GM23248 (cell line): ENCODE measurements around the gene CRYBG2. TPM values are rescaled to one million over a fixed set of nuclear protein-coding genes. Genes with fewer than 3 reads are reported as not detected.

ENCODE experiments used
- DNase-seq: peaks from one replicate; pipeline ENCODE4 v3.0.0-alpha.2; 2015
- H2AFZ ChIP-seq: fragments of 200-600 bp; sonication (generic); 2 replicates; pipeline ENCODE4 v1.6.1; 2016; ENCODE audit warnings: antibody characterized with exemption
- H3F3A ChIP-seq: fragments of 200-600 bp; sonication (generic); 2 replicates; pipeline ENCODE4 v1.6.1; 2016; ENCODE audit warnings: mild to moderate bottlenecking, antibody characterized with exemption, mixed run types; ENCODE audit not compliant: insufficient read depth
- H3K27ac ChIP-seq: fragments of 200-600 bp; sonication (generic); 2 replicates; pipeline ENCODE4 v1.5.1; 2016; ENCODE audit warnings: mild to moderate bottlenecking
- H3K27me3 ChIP-seq: fragments of 200-600 bp; sonication (generic); replicated peaks from 2 replicates; pipeline ENCODE4 v1.6.1; 2016; ENCODE audit warnings: mild to moderate bottlenecking; ENCODE audit not compliant: insufficient read depth
- H3K36me3 ChIP-seq: fragments of 200-600 bp; sonication (generic); 2 replicates; pipeline ENCODE4 v1.6.1; 2016; ENCODE audit warnings: low read depth, mild to moderate bottlenecking
- H3K4me1 ChIP-seq: fragments of 200-600 bp; sonication (generic); 2 replicates; pipeline ENCODE4 v1.6.1; 2016; ENCODE audit warnings: mild to moderate bottlenecking; ENCODE audit not compliant: insufficient read depth
- H3K4me2 ChIP-seq: fragments of 200-600 bp; sonication (generic); one replicate; pipeline ENCODE4 v1.6.1; 2016; ENCODE audit warnings: mild to moderate bottlenecking; ENCODE audit not compliant: unreplicated experiment
- H3K4me3 ChIP-seq: fragments of 200-600 bp; sonication (generic); 2 replicates; pipeline ENCODE4 v1.5.1; 2016; ENCODE audit warnings: mild to moderate bottlenecking
- H3K79me2 ChIP-seq: fragments of 200-600 bp; sonication (generic); 2 replicates; pipeline ENCODE4 v1.6.1; 2016; ENCODE audit warnings: mild to moderate bottlenecking; ENCODE audit not compliant: insufficient read depth
- H3K9ac ChIP-seq: fragments of 200-600 bp; sonication (generic); 2 replicates; pipeline ENCODE4 v1.6.1; 2016; ENCODE audit warnings: mild to moderate bottlenecking
- H3K9me2 ChIP-seq: fragments of 200-600 bp; sonication (generic); 2 replicates; pipeline ENCODE4 v1.6.1; 2016; ENCODE audit warnings: mixed run types, mild to moderate bottlenecking, moderate library complexity; ENCODE audit not compliant: insufficient read depth
- H3K9me3 ChIP-seq: fragments of 200-600 bp; sonication (generic); one replicate; pipeline ENCODE4 v1.6.1; 2017; ENCODE audit warnings: low read depth
- H4K20me1 ChIP-seq: fragments of 200-600 bp; sonication (generic); 2 replicates; pipeline ENCODE4 v1.6.0; 2016; ENCODE audit not compliant: insufficient read depth
- EZH2 ChIP-seq: fragments of 200-600 bp; sonication (generic); IDR thresholded peaks from 2 replicates; pipeline ENCODE4 v1.6.1; 2018; ENCODE audit warnings: antibody characterized with exemption, mild to moderate bottlenecking; ENCODE audit not compliant: insufficient read depth, poor library complexity, severe bottlenecking
- EZH2phosphoT487 ChIP-seq: fragments of 200-600 bp; sonication (generic); IDR thresholded peaks from 2 replicates; pipeline ENCODE4 v1.6.1; 2018; ENCODE audit warnings: antibody characterized with exemption, moderate library complexity, mild to moderate bottlenecking, low read depth; ENCODE audit not compliant: insufficient read depth
- WGBS, 2 experiments: methylation state at CpG; one replicate each; pipeline ENCODE4 v1.1.6; 2015 to 2017; ENCODE audit warnings: low lambda C conversion rate in 2 of 2, low coverage in 1 of 2; ENCODE audit errors: missing lambda C conversion rate in 2 of 2; 5-methylcytosine and 5-hydroxymethylcytosine counted together
- in situ Hi-C: fragments of 300-500 bp; cut with MboI; formaldehyde crosslinking; loops from 2 replicates; pipeline ENCODE4 v1.15.0; 2020
- polyA plus RNA-seq: library from polyadenylated mRNA; unstranded; fragments of >200 nt; fragmentation: Nextera tagmentation; extraction: Ambion mirVana; gene quantifications from 2 replicates; pipeline ENCODE4 v1.2.1, GENCODE V29; 2016
- total RNA-seq: library from RNA; depleted of rRNA; stranded (reverse); fragments of >200 nt; shearing (Covaris generic); gene quantifications from 2 replicates; pipeline ENCODE4 v1.2.3, GENCODE V29; 2014; rRNA removed

The CRYBG2 gene, protein sequence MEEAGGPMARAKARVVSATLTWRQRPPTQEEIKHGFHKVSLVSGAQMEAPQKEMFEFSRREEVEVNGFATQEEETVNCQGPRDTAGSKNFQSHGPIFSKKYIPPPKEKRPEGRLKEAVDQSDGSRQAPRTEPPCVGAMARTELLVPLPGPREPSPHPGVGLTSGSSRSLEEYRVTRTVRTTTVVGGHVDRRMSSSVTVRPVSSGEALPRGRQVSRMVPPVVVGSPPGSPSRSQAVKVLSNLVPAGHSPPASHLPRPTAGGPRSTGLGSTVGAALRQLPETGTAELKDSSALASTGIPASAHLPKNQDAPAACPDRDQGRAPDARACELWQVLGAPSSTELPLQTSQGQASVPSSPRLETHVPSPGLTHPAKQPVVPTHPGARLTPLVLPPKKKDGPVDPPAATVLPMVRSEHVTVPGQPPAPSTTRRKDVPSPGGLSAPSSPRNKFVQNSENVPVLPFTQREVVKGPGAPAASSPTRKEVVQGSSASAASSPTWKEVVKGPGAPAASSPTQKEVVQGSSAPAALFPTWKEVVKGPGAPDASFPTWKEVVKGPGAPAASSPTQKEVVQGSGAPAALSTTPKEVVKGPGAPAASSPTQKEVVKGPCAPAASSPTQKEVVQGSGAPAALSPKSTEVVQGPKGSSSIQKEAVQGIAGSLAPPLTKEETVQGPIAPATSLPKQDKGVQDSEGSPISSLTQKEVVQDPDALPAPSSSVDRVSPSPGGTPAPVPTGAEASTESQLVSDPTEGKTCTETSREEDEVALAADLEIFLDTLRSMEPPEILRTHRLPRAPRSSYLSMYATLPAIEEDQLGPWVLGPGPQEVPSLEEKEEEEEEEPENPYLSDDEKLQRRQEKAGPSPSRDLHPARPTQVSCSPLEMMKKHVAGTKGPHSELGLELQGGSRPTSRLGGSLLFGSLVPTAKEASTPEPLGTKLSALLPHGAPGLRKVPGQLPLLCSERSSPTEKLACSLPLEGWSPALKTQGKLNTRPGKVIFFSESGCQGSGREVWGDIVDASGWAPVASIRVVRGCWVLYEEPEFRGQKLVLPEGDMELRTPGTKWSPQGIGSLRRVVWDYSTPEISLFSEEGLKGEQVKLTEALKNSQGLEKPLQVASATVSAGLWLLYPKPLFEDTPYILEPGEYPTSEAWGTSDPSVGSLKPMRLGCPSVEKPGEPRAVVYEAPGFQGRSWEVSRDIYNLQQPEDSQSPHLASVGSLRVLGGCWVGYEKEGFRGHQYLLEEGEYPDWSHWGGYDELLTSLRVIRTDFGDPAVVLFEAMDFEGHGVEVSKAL (N-terminal part only)
- not detected in 2 replicates for total RNA-seq
- not detected in 2 replicates for polyA plus RNA-seq

DNA sequence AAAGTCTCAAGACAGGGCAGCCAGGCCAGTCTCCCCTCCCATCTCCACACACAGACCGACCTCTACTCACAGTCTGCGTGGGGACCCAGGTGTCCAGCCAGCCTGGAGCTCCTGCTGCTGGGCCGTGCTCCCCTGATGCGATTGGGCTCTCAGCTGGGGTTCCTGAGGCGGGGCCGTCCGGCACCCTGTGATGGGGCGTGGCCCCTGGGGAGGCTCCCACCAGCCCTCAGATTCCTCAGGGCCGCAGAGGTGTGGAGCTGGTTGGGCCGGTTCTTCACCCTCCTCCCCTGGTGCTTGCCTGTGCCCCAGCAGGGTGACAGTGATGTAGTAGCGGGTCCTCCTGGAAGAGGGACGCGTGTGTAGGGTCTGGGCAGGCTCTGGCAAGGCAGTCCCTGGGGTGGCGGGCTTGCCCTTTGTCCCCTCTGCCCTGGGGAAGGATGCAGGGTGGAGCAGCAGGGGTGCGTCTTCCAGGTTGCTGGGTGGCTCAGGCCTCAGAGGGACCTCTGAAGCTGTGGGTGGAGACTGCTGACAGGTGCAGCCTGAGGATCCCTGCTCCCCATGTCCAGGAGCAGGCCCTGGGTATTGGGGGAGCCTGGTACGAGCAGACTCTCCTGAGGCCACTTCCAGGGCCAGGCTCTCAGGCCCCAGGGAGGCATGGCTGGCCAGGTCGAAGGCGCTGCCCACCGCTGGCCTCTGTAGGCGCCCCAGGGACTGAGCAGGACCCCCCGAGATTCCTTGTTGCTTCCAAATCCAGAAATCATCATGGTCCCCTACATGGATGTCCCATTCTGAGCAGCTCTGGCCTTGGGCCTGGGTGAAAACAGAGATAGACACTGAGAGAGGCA lies at the start of gene CRYBG2:
Gene CRYBG2 (minus strand): TSS at position 155 of the 845 bp plus-strand sequence. CDS start 7,473 bp downstream, outside the sequence.
- in situ Hi-C loops: no loop called here
- H3K4me3 ChIP-seq: no peak within 1 kb of the TSS
- 0 out of 2 replicates have a peak, but pooled peaks cover 4% of the 10 kb centered on the region for H3F3A ChIP-seq
- H3K79me2 ChIP-seq: no peaks in the 10 kb centered on the region
- H3K9ac ChIP-seq: no peak within 1 kb of the TSS
- TF ChIP-seq EZH2phosphoT487 (no peak), EZH2 (no peak)
- no peak within 1 kb of the TSS for H2AFZ ChIP-seq
- H4K20me1 ChIP-seq: no peaks in the 10 kb centered on the region
- no peaks in the 10 kb centered on the region for H3K9me2 ChIP-seq
- H3K9me3 ChIP-seq: no peaks in the 10 kb centered on the region
- DNase-seq: no peak
- H3K4me1 ChIP-seq: peaks cover 3% of the 10 kb centered on the region; the same call in 1 of the 2 replicates
- no peak within 1 kb of the TSS for H3K4me2 ChIP-seq
- H3K27me3 ChIP-seq: peaks cover 17% of the 10 kb centered on the region
- H3K27ac ChIP-seq: no peak within 1 kb of the TSS
- H3K36me3 ChIP-seq: no peaks in the 10 kb centered on the region
- 72 to 75% methylated on average over 17 to 21 of the region's 21 CpGs for WGBS, 2 experiments

- no peaks in the 10 kb centered on the region for H3K36me3 ChIP-seq
- H3K27ac ChIP-seq: no peak overlapping the region
- H4K20me1 ChIP-seq: no peaks in the 10 kb centered on the region
- in situ Hi-C loops: no loop called here
- no peak overlapping the region for H3K4me2 ChIP-seq
- peaks cover 3% of the 10 kb centered on the region; the same call in 1 of the 2 replicates for H3K4me1 ChIP-seq
- H3F3A ChIP-seq: peaks cover 8% of the 10 kb centered on the region
- no peak for DNase-seq
- no peak overlapping the region for H3K4me3 ChIP-seq
- 17% methylated on average over 4 of the region's 4 CpGs for WGBS, 2 experiments
- peaks cover 4% of the 10 kb centered on the region; the same call in 1 of the 2 replicates for H3K27me3 ChIP-seq
- no peak overlapping the region for H2AFZ ChIP-seq
- no peaks in the 10 kb centered on the region for H3K79me2 ChIP-seq
- no peaks in the 10 kb centered on the region for H3K9me3 ChIP-seq
- H3K9ac ChIP-seq: no peak overlapping the region
- TF ChIP-seq EZH2phosphoT487 (no peak), EZH2 (no peak)
- no peaks in the 10 kb centered on the region for H3K9me2 ChIP-seq
These were observed 49.7 kb upstream of the CRYBG2 start for GRCh38 chr1:26403656-26404055.

- TF ChIP-seq EZH2 (no peak), EZH2phosphoT487 (no peak)
- Histone ChIP-seq H3K9me2 (no peaks in the 10 kb centered on the region), H3K9ac (no peak overlapping the region), H3K4me3 (no peak overlapping the region), H3K4me2 (no peak overlapping the region), H3K27ac (no peak overlapping the region), H3K27me3 (peaks cover 4% of the 10 kb centered on the region; the same call in 1 of the 2 replicates), H3K79me2 (no peaks in the 10 kb centered on the region), H3K4me1 (peaks cover 3% of the 10 kb centered on the region; the same call in 1 of the 2 replicates), H3F3A (peaks cover 8% of the 10 kb centered on the region), H2AFZ (no peak overlapping the region), H3K9me3 (no peaks in the 10 kb centered on the region), H4K20me1 (no peaks in the 10 kb centered on the region), H3K36me3 (no peaks in the 10 kb centered on the region)
- WGBS, 2 experiments: 55 to 60% methylated on average over 3 of the region's 3 CpGs
- DNase-seq: no peak
- in situ Hi-C loops: no loop called here
These were observed 48.0 kb upstream of the CRYBG2 start for GRCh38 chr1:26401891-26402290.
